Uterus (tissue), 4 donors: ENCODE data around the gene CEND1. TPM values are rescaled to one million over a fixed set of nuclear protein-coding genes. Genes with fewer than 3 reads are reported as not detected.

Experiments used
- DNase-seq, 2 donors: peaks; one replicate each; pipeline ENCODE4 v3.0.0-alpha.2; 2019 to 2020
- H3K27ac ChIP-seq, 2 donors: fragments of 200-600 bp; sonication (generic); 1 replicate in 1 of 2; 2 replicates in 1 of 2; pipeline ENCODE4 v1.5.1; 2016 to 2018
- H3K27me3 ChIP-seq, 2 donors: fragments of 200-600 bp; sonication (generic); one replicate each; pipeline ENCODE4 v1.5.1; 2018 to 2019; ENCODE audit warnings: control low read depth in 1 of 2
- H3K36me3 ChIP-seq, 2 donors: fragments of 200-600 bp; sonication (generic); one replicate each; pipeline ENCODE4 v1.5.1; 2019; ENCODE audit warnings: control low read depth in 1 of 2
- H3K4me1 ChIP-seq, 2 donors: fragments of 200-600 bp; sonication (generic); one replicate each; pipeline ENCODE4 v1.5.1; 2018 to 2019; ENCODE audit warnings: control low read depth in 1 of 2
- H3K4me3 ChIP-seq, 2 donors: fragments of 200-600 bp; sonication (generic); 1 replicate in 1 of 2; 2 replicates in 1 of 2; pipeline ENCODE4 v1.5.1; 2018 to 2019; ENCODE audit warnings: mild to moderate bottlenecking in 1 of 2
- H3K9me3 ChIP-seq, 2 donors: fragments of 200-600 bp; sonication (generic); one replicate each; pipeline ENCODE4 v1.5.1; 2019; ENCODE audit warnings: control low read depth in 1 of 2
- CTCF ChIP-seq, 4 experiments: fragments of 200-600 bp in 2 of 4; fragments of 450-650 bp in 2 of 4; sonication (generic) in 2 of 4; IDR thresholded peaks; one replicate each; pipeline ENCODE4 v1.5.1; 2016 to 2019; ENCODE audit warnings: antibody characterized with exemption in 4 of 4, mild to moderate bottlenecking in 2 of 4, moderate library complexity in 1 of 4
- POLR2A ChIP-seq, 2 donors: fragments of 450-650 bp; IDR thresholded peaks; one replicate each; pipeline ENCODE4 v1.6.1; 2016; ENCODE audit warnings: antibody characterized with exemption in 2 of 2, mild to moderate bottlenecking in 1 of 2, moderate library complexity in 1 of 2
- intact Hi-C: fragments of 100-400 bp; cut with DNase I; formaldehyde crosslinking; loops from one replicate; pipeline ENCODE4 v1.15.1; 2023; ENCODE audit warnings: low total_unique reads
- total RNA-seq, 4 donors: library from RNA; depleted of rRNA in 3 of 4; stranded (reverse); fragments of >200 nt in 3 of 4; gene quantifications; one replicate each; pipeline versions ENCODE4 v1.1.0 to v1.2.4, GENCODE V29; 2014 to 2023
- donor health status: DM: yes; HTN: yes; CAD: no.

CEND1 gene
- total RNA-seq, 4 donors from 2014 or later: 0.41 TPM; not detected in 3

- Histone ChIP-seq H3K4me1 (no peaks in the 10 kb centered on the region), H3K4me3 (no peak overlapping the region), H3K27me3 (no peaks in the 10 kb centered on the region), H3K9me3 (no peaks in the 10 kb centered on the region), H3K27ac (no peak overlapping the region), H3K36me3 (no peaks in the 10 kb centered on the region)
- DNase-seq: no peak
- TF ChIP-seq CTCF (IDR thresholded peaks at IDR 0.05): no peak
- no peak for TF ChIP-seq POLR2A (IDR thresholded peaks at IDR 0.05)
- intact Hi-C loops: no loop called here
These were observed 26.2 kb downstream of the CEND1 start for GRCh38 chr11:763549-764321.

GRCh38 chr11:763073-763463 is 26.8 kb downstream of the CEND1 start:
- TF ChIP-seq CTCF (IDR thresholded peaks at IDR 0.05) (no peak), POLR2A (IDR thresholded peaks at IDR 0.05) (no peak)
- Histone ChIP-seq H3K27ac (no peak overlapping the region), H3K4me1 (no peaks in the 10 kb centered on the region), H3K9me3 (no peaks in the 10 kb centered on the region), H3K4me3 (no peak overlapping the region), H3K27me3 (no peaks in the 10 kb centered on the region), H3K36me3 (no peaks in the 10 kb centered on the region)
- DNase-seq: no peak
- intact Hi-C loops: no loop called here

GRCh38 chr11:762421-763072 is 27.3 kb downstream of the CEND1 start:
- H3K36me3 ChIP-seq: no peaks in the 10 kb centered on the region

GRCh38 chr11:761526-762108 is 28.3 kb downstream of the CEND1 start:
- intact Hi-C loops: no loop called here
- DNase-seq: no peak
- H3K36me3 ChIP-seq: no peaks in the 10 kb centered on the region

More at GRCh38 chr11:762421-763072, 27.3 kb downstream of the CEND1 start:
- Histone ChIP-seq H3K9me3 (no peaks in the 10 kb centered on the region), H3K4me3 (no peak overlapping the region), H3K27ac (no peak overlapping the region), H3K27me3 (no peaks in the 10 kb centered on the region), H3K4me1 (no peaks in the 10 kb centered on the region)
- no peak for TF ChIP-seq CTCF (IDR thresholded peaks at IDR 0.05)
- TF ChIP-seq POLR2A (IDR thresholded peaks at IDR 0.05): no peak
- intact Hi-C loops: no loop called here
- no peak for DNase-seq

More at GRCh38 chr11:761526-762108, 28.3 kb downstream of the CEND1 start:
- Histone ChIP-seq H3K9me3 (no peaks in the 10 kb centered on the region), H3K4me3 (no peak overlapping the region), H3K27me3 (no peaks in the 10 kb centered on the region), H3K4me1 (no peaks in the 10 kb centered on the region), H3K27ac (no peak overlapping the region)
- no peak for TF ChIP-seq CTCF (IDR thresholded peaks at IDR 0.05)
- no peak for TF ChIP-seq POLR2A (IDR thresholded peaks at IDR 0.05)
